GM10847 (cell line): Measurements from ENCODE around the gene SIRT4.

Experiments
- POLR2A ChIP-seq: IDR thresholded peaks from 2 replicates; pipeline ENCODE4 v1.6.1; 2011; ENCODE audit not compliant: insufficient read length; ENCODE audit errors: extremely low read depth

SIRT4 gene

GRCh38 chr12:120347766-120348165, 45.6 kb downstream of the SIRT4 start:
- no peak for TF ChIP-seq POLR2A

GRCh38 chr12:120350576-120351350, 48.6 kb downstream of the SIRT4 start:
- no peak for TF ChIP-seq POLR2A

GRCh38 chr12:120352117-120352516, 50.0 kb downstream of the SIRT4 start:
- no peak for TF ChIP-seq POLR2A

- TF ChIP-seq POLR2A: no peak
Measured at GRCh38 chr12:120353136-120353535, 51.0 kb downstream of the SIRT4 start.

- TF ChIP-seq POLR2A: no peak
Measured at GRCh38 chr12:120353556-120354317, 51.6 kb downstream of the SIRT4 start.

- no peak for TF ChIP-seq POLR2A
Measured at GRCh38 chr12:120356567-120357030, 54.5 kb downstream of the SIRT4 start.

- no peak for TF ChIP-seq POLR2A
Measured at GRCh38 chr12:120357104-120357503, 55.0 kb downstream of the SIRT4 start.

GRCh38 chr12:120358412-120359100, 56.4 kb downstream of the SIRT4 start:
- TF ChIP-seq POLR2A: no peak

GRCh38 chr12:120359128-120359527, 57.0 kb downstream of the SIRT4 start:
- TF ChIP-seq POLR2A: no peak

GRCh38 chr12:120361506-120362208, 59.5 kb downstream of the SIRT4 start:
- no peak for TF ChIP-seq POLR2A
